Spleen (tissue), 11 donors: Measurements from ENCODE around the gene POU3F2. TPM values are rescaled to one million over a fixed set of nuclear protein-coding genes. Genes with fewer than 3 reads are reported as not detected.

ENCODE experiments used
- DNase-seq: peaks from one replicate; pipeline ENCODE4 v3.0.0-alpha.2; 2020
- H3K27ac ChIP-seq, 8 donors: fragments of 200-600 bp; sonication (generic) in 7 of 8; 1 replicate in 4 of 8; 2 replicates in 4 of 8; pipeline versions ENCODE4 v1.5.0 to v1.8.0; 2016 to 2021; ENCODE audit warnings: inconsistent platforms in 4 of 8, mild to moderate bottlenecking in 4 of 8, moderate library complexity in 1 of 8
- H3K27me3 ChIP-seq, 7 donors: fragments of 200-600 bp; sonication (generic) in 6 of 7; replicated peaks in 1 of 7; 1 replicate in 4 of 7; 2 replicates in 3 of 7; pipeline versions ENCODE4 v1.5.0 to v1.8.0; 2016 to 2021; ENCODE audit warnings: inconsistent platforms in 3 of 7, mild to moderate bottlenecking in 1 of 7
- H3K36me3 ChIP-seq, 6 donors: fragments of 200-600 bp; sonication (generic) in 5 of 6; 1 replicate in 4 of 6; 2 replicates in 2 of 6; pipeline versions ENCODE4 v1.5.0 to v1.8.0; 2016 to 2021; ENCODE audit warnings: inconsistent platforms in 2 of 6
- H3K4me1 ChIP-seq, 6 donors: fragments of 200-600 bp; sonication (generic) in 5 of 6; 1 replicate in 3 of 6; 2 replicates in 3 of 6; pipeline versions ENCODE4 v1.5.0 to v1.8.0; 2016 to 2021; ENCODE audit warnings: inconsistent platforms in 3 of 6
- H3K4me3 ChIP-seq, 8 donors: fragments of 200-600 bp; sonication (generic) in 7 of 8; 1 replicate in 4 of 8; 2 replicates in 4 of 8; pipeline versions ENCODE4 v1.5.0 to v1.8.0; 2016 to 2021; ENCODE audit warnings: inconsistent platforms in 4 of 8, mild to moderate bottlenecking in 4 of 8, moderate library complexity in 2 of 8
- H3K9me3 ChIP-seq, 8 donors: fragments of 200-600 bp; sonication (generic) in 7 of 8; 1 replicate in 4 of 8; 2 replicates in 4 of 8; pipeline versions ENCODE4 v1.5.0 to v1.8.0; 2016 to 2021; ENCODE audit warnings: inconsistent platforms in 4 of 8
- POLR2A ChIP-seq, 3 donors: fragments of 450-650 bp; IDR thresholded peaks; one replicate each; pipeline ENCODE4 v1.5.1; 2017; ENCODE audit warnings: antibody characterized with exemption in 3 of 3, mild to moderate bottlenecking in 1 of 3
- POLR2AphosphoS5 ChIP-seq, 3 donors: sonication (generic); formaldehyde crosslinking; IDR thresholded peaks; one replicate each; pipeline ENCODE4 v1.5.1; 2017; ENCODE audit warnings: antibody characterized with exemption in 3 of 3
- WGBS, 5 donors: extraction: QIAGEN DNeasy Blood & Tissue Kit in 3 of 5; methylation state at CpG; one replicate each; pipeline versions ENCODE4 v1.1.5 to v1.1.7; 2013 to 2018; 5-methylcytosine and 5-hydroxymethylcytosine counted together
- intact Hi-C: fragments of 100-400 bp; cut with DNase I; formaldehyde crosslinking; loops from one replicate; pipeline ENCODE4 v1.15.0; 2023; ENCODE audit warnings: low total_unique reads
- polyA plus RNA-seq, 3 donors: library from polyadenylated mRNA; stranded (reverse); fragments of 200-250 nt; gene quantifications; one replicate each; pipeline ENCODE4 v1.2.1, GENCODE V29; 2013
- total RNA-seq, 7 donors: library from RNA; depleted of rRNA in 3 of 7; stranded (reverse); fragments of >200 nt in 3 of 7; fragmentation: NEBNext Ultra II Directional in 4 of 7; extraction: Animal tissue kit (Norgen Biotek cat#: 25700) in 4 of 7; gene quantifications; one replicate each; pipeline versions ENCODE4 v1.1.0 to v1.2.1, GENCODE V29; 2016 to 2021
- TF ChIP-seq, protein P1 (sequence below), 11 experiments: fragments of 200-600 bp in 7 of 11; fragments of 450-650 bp in 4 of 11; sonication (generic) in 4 of 11; IDR thresholded peaks in 8 of 11; conservative IDR thresholded peaks in 3 of 11; 1 replicate in 7 of 11; 2 replicates in 4 of 11; pipeline versions ENCODE4 v1.4.0 to v1.8.0; 2016 to 2021; ENCODE audit warnings: antibody characterized with exemption in 11 of 11, inconsistent platforms in 4 of 11, mild to moderate bottlenecking in 1 of 11
- donor health status: healthy with polysubstance abuse.
- donor health status: DM: no; HTN: no; CAD: no; lungs with moderate emphysema.
- donor health status: DM: no; HTN: no; CAD: no.
- donor health status: Bipolar disorder and iron deficiency.
- donor health status: healthy.
- donor health status: DM: no; HTN: no; CAD: no.
- donor health status: DM: yes; HTN: yes; CAD: no.

The POU3F2 gene
- total and polyA plus RNA-seq, 10 donors = 0.06 TPM; not detected in 9

DNA sequence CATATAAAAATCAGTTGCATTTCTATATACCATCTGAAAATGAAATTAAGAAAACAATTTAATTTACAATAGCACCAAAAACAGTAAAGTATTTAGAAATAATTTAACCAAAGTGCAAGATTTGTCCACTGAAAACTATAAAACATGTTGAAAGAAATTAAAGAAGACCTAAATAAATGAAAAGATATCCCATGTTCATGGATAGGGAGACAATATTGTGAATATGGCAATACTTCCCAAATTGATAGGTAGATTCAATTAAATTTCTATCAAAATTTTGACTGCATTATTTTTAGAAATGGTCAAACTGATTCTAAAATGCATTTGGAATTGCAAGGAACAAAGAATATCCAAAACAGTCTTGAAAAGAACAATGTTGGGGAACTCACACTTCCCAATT lies 17.6 kb upstream of the POU3F2 start:
- Histone ChIP-seq H3K9me3 (peaks cover 0 to 16% (median 6%) of the 10 kb centered on the region in 8 donors), H3K27ac (no peak overlapping the region), H3K4me1 (no peaks in the 10 kb centered on the region), H3K36me3 (no peaks in the 10 kb centered on the region), H3K27me3 (peaks cover 0 to 65% (median 16%) of the 10 kb centered on the region in 7 donors), H3K4me3 (no peak overlapping the region)
- no peak for DNase-seq
- intact Hi-C loops = no loop called here
- TF ChIP-seq POLR2AphosphoS5 (IDR thresholded peaks at IDR 0.05) = no peak
- TF ChIP-seq, protein P1, sequence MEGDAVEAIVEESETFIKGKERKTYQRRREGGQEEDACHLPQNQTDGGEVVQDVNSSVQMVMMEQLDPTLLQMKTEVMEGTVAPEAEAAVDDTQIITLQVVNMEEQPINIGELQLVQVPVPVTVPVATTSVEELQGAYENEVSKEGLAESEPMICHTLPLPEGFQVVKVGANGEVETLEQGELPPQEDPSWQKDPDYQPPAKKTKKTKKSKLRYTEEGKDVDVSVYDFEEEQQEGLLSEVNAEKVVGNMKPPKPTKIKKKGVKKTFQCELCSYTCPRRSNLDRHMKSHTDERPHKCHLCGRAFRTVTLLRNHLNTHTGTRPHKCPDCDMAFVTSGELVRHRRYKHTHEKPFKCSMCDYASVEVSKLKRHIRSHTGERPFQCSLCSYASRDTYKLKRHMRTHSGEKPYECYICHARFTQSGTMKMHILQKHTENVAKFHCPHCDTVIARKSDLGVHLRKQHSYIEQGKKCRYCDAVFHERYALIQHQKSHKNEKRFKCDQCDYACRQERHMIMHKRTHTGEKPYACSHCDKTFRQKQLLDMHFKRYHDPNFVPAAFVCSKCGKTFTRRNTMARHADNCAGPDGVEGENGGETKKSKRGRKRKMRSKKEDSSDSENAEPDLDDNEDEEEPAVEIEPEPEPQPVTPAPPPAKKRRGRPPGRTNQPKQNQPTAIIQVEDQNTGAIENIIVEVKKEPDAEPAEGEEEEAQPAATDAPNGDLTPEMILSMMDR (IDR thresholded peaks at IDR 0.05 in 8 of 11, conservative IDR thresholded peaks at IDR 0.05 in 3 of 11) = no peak

DNA sequence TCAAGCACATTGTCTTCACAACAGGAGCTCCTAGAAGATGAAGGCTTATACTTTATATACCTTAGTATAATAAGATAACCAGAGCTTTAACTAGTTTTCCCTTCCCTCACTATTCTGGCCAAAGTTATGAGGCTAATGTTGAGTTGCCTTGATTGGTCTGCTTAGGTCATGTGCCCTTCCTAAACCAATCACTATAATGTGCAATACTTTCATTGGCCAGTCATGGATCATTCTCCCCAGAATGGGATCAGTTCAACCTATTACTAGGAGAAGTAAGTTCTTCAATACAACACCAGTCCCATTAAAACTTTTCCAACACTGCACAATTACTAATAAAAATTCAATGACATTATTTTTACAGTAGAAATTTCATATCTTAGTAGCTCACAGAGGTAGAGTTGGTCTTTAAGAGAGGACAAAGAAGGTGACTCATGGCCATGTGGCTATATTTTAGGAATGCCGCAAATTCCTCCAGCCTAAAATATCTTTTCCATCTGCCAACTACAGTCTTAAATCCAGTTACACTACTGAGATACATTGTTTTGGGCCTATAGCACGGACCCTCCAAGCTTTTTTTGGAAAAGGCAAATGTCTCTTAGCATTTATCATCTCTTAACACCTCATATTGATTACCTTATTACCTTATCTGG lies 12.5 kb upstream of the POU3F2 start:
- DNase-seq = no peak
- intact Hi-C loops = no loop called here
- no peak overlapping the region for H3K27ac ChIP-seq
- no peak overlapping the region for H3K4me3 ChIP-seq
- TF ChIP-seq POLR2A (IDR thresholded peaks at IDR 0.05) (no peak), POLR2AphosphoS5 (IDR thresholded peaks at IDR 0.05) (no peak)
- TF ChIP-seq, protein P1 (IDR thresholded peaks at IDR 0.05 in 8 of 11, conservative IDR thresholded peaks at IDR 0.05 in 3 of 11) = no peak
- 80 to 92% (median 85%) methylated on average over 2 of the region's 2 CpGs for WGBS, 5 donors
- peaks cover 0 to 17% (median 10%) of the 10 kb centered on the region in 6 donors for H3K4me1 ChIP-seq
- peaks cover 0 to 4% (median 0%) of the 10 kb centered on the region in 8 donors for H3K9me3 ChIP-seq
- no peaks in the 10 kb centered on the region for H3K36me3 ChIP-seq
- peaks cover 5 to 95% (median 62%) of the 10 kb centered on the region in 7 donors for H3K27me3 ChIP-seq

DNA sequence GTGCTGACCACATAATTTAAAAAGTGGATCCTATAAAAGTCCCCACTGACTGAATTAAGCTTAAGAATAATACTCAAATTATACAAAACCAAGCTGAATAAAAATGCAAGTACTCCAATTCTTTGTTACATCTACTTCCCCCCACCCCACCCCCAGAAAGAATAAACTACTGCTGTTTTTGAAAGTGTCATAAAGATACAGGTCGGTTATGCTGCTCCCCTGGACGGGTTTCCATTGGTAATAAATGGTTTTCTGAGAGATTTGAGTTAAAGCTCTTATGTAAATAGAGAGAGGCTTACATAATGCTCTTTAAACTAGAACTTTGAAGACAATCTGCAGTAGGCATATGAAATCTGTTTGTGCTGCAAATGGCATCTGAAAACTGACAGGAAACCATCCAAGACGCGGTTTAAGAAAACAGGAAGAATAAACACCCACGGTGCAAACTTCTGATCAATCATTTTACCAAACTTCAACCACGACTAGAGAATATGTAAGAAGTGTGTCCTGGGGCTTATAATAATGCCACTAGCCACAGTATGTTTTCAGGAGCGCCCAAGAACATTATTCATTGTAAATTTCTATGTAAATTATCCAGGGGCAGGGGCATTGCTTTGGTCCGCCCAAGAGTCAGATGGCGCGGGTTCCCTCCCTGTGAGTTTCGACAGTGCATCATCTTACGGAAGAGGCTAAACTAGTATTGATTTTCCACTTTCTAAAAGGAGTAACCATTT lies 10.8 kb upstream of the POU3F2 start:
- H3K36me3 ChIP-seq = no peaks in the 10 kb centered on the region
- peaks cover 5 to 100% (median 79%) of the 10 kb centered on the region in 7 donors for H3K27me3 ChIP-seq
- WGBS, 5 donors = 5 to 12% (median 7%) methylated on average over 12 of the region's 12 CpGs
- intact Hi-C loops = no loop called here
- H3K4me3 ChIP-seq = peak overlapping the region in 1 of 8 donors; percentile 40
- TF ChIP-seq, protein P1 (IDR thresholded peaks at IDR 0.05 in 8 of 11, conservative IDR thresholded peaks at IDR 0.05 in 3 of 11) = no peak
- TF ChIP-seq POLR2A (IDR thresholded peaks at IDR 0.05) = no peak
- no peak for TF ChIP-seq POLR2AphosphoS5 (IDR thresholded peaks at IDR 0.05)
- DNase-seq = no peak
- no peaks in the 10 kb centered on the region for H3K9me3 ChIP-seq
- H3K27ac ChIP-seq = no peak overlapping the region
- H3K4me1 ChIP-seq = peaks cover 3 to 34% (median 23%) of the 10 kb centered on the region in 6 donors
